NCI-H460 (cell line): ENCODE data around the gene HNF1A. TPM values are rescaled to one million over a fixed set of nuclear protein-coding genes. Genes with fewer than 3 reads are reported as not detected.

ENCODE experiments used
- DNase-seq: peaks from one replicate; pipeline ENCODE4 v3.0.0-alpha.2; 2016; ENCODE audit warnings: low read depth; ENCODE audit errors: extremely low read depth
- total RNA-seq: library from RNA; depleted of rRNA; stranded (reverse); fragments of >200 nt; shearing (Covaris generic); gene quantifications from 2 replicates; pipeline ENCODE4 v1.2.3, GENCODE V29; 2014

Gene HNF1A
- total RNA-seq, 1 experiment from 2014 or later: not detected

DNA sequence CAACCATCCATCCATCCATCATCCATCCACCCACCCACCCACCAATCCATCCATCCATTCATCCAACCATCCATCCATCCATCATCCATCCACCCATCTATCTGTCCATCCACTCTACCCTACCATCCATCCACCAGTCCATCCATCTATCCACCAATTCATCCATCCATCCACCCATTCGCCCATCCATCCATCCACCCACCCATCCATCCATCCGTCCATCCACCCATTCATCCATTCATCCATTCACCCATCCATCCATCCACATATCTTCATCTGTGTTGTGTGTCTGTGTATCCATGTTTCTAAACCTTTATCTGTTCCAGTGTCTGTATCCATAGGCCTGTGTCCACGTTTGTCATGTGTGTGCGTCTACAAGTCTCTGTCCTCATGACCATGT, 9.9 kb downstream of the HNF1A start:
- DNase-seq: no peak

DNA sequence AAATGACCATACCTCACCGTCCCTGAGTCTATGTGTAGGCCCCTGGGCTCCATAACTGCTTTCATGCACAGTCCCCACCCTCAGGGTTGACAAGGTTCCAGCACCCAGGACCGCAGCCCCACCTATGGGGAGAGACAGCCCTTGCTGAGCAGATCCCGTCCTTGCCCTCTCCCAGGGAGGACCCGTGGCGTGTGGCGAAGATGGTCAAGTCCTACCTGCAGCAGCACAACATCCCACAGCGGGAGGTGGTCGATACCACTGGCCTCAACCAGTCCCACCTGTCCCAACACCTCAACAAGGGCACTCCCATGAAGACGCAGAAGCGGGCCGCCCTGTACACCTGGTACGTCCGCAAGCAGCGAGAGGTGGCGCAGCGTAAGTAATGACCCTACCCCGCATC, 10.3 kb downstream of the HNF1A start:
- no peak for DNase-seq

DNA sequence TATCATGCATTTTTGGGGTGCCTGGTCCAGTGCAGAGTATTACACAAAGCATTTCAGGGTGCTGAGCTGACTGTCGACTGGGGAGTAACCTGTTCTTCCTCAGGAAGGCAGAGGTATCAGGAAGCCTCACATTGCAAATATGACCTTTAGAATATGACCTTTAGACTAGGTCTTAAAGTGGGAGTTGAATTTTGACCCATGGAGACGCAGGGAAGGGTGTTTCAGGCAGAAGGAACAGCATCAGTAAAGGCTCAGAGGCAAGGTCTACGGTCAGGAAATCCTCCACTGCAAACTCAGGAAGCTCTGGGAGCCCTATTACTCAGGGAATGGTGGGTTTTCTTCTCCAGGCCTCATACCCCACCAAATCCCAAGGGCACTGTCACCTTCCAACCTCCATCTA, 11.3 kb downstream of the HNF1A start:
- DNase-seq: no peak

DNA sequence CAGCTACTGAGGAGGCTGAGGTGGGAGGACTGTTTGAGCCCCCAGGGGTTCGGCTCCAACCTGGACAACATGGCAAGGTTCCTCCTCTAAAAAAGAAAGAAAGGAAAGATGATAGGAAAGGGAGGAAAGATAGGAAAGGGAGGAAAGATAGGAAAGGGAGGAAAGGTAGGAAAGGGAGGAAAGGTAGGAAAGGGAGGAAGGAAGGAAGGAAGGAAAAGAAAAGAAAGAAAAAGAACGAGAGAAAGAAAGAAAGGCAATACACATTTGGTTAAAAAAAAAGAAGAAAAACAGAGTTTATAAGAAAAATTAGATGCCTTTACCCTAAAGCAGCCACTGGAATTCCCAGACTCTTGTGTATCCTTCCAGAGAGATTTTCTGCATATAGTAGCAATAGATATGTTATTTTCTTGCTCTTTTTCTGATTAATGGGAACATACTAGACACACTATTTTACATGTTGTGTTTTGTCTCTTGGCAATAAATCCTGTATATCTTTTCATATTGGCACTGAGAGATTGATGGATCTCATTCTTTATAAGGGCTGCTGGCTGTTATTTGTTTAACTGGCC, 12.2 kb downstream of the HNF1A start:
- no peak for DNase-seq

DNA sequence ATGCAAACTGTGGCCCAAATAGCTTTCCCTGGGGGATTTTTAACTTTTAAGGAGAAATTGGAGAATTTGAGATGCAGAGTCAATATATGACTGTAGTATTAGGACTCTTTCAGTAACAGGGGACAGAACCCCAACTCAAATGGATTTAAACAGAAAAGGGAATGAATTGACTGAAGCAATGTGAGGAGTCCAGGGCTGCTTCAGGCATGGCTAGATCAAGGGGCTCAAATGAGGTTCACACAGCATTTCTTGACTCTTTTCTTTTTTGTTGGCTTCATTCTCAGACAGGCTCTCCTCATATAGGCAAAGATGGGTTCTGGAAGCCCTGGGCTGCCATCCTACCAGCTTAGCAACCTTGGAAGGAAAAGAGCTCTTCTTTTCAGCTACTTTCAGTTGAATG, 13.6 kb downstream of the HNF1A start:
- DNase-seq: no peak

DNA sequence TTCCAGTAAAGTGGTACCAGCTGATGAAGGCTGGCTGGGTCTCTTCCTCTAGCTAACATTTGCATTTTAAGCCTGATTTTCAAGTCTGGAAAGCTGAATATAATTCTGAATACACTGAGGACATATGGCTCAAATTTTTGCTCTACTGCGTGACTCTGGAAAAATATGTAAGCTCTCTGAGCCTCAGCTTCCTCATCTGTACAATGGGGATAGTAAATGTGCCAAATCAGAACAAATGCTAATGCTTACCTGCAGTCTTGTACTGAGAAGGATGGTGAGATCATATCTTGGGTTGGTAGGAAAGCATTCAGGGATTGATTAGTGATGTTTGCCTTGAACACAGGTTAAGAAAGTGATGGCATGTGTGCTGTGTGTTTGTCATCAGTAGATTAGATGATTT, 14.6 kb downstream of the HNF1A start:
- DNase-seq: no peak

DNA sequence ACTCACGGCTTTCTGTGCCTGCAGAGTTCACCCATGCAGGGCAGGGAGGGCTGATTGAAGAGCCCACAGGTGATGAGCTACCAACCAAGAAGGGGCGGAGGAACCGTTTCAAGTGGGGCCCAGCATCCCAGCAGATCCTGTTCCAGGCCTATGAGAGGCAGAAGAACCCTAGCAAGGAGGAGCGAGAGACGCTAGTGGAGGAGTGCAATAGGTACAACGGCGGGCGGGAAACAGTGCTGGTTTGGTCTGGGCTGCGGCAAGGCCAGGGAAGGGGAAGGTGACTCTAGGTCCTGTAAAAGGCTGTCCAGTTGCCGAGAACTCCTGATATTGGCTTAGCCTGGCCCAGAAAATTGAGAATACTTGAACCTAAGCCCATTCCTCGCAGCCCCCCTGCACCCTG, 15.2 kb downstream of the HNF1A start:
- no peak for DNase-seq

DNA sequence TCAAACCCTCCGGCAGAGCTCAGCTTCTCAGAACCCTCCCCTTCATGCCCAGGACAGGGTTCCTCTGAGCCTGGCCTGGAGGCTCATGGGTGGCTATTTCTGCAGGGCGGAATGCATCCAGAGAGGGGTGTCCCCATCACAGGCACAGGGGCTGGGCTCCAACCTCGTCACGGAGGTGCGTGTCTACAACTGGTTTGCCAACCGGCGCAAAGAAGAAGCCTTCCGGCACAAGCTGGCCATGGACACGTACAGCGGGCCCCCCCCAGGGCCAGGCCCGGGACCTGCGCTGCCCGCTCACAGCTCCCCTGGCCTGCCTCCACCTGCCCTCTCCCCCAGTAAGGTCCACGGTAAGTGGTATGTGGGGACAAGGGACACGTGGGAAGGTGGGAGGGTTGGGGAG, 15.7 kb downstream of the HNF1A start:
- no peak for DNase-seq

DNA sequence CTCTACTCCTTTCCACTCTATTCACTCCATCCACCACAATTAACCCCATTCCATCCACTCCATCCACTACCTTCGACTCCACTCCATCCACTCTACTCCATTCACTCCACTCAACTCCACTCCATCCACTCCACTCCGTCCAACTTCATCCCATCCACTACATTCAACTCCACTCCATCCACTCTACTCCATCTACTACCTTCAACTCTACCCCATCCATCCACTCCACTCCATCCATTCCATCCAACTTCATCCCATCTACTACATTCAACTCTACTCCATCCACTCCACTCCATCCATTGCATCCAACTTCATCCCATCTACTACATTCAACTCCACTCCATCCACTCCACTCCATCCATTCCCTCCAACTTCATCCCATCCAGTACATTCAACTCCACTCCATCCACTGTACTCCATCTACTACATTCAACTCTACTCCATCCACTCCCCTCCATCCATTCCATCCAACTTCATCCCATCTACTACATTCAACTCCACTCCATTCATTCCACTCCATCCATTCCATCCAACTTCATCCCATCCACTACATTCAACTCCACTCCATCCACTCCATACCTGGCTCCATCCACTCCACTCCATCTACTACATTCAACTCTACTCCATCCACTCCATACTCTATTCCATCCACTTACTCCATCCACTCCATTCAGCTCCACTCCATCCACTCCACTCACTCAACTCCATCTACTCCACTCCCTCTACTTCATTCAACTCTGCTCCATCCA, 16.4 kb downstream of the HNF1A start:
- DNase-seq: no peak

DNA sequence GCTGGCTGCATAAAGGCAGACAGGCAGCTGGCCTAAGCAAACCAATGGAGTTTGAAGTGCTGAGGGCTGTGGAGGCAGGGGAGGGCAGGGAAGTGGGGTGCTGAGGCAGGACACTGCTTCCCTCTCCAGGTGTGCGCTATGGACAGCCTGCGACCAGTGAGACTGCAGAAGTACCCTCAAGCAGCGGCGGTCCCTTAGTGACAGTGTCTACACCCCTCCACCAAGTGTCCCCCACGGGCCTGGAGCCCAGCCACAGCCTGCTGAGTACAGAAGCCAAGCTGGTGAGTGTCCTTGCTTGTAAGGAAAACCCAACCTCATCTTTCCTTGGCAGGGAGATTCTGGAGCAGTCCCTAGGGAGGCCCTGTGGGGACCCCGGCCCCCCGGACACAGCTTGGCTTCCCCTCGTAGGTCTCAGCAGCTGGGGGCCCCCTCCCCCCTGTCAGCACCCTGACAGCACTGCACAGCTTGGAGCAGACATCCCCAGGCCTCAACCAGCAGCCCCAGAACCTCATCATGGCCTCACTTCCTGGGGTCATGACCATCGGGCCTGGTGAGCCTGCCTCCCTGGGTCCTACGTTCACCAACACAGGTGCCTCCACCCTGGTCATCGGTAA, 17.9 kb downstream of the HNF1A start:
- DNase-seq: no peak

DNA sequence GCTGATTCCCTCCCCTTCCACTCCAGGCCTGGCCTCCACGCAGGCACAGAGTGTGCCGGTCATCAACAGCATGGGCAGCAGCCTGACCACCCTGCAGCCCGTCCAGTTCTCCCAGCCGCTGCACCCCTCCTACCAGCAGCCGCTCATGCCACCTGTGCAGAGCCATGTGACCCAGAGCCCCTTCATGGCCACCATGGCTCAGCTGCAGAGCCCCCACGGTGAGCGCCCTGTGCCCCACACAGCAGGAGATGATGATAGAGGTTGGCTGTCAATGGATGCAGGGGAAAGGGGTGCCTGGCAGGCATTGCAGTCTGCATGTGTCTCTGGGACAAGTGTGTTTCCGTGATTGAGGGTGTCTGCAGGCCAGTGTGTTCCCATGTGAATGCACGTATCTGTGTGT, 19.1 kb downstream of the HNF1A start:
- DNase-seq: no peak

DNA sequence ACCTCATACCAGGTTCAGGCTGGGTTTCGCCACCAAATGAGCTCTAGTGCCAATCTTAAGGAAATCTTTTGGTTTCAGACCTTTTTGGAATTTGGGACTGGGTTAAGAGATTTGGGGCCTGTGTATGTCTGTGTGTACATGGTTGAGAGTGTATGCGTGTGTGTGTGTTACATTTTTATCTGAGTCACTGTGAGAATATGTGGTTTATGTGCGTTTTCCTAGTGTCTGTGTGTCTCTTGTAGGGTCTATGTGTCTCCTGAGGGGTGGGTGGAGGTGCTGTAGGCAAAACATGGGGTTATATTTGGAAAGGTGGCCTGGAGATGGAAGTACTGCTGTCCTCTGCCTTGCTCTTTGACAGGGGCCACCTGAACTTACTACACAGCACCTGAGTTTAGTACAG, 20.1 kb downstream of the HNF1A start:
- DNase-seq: no peak

DNA sequence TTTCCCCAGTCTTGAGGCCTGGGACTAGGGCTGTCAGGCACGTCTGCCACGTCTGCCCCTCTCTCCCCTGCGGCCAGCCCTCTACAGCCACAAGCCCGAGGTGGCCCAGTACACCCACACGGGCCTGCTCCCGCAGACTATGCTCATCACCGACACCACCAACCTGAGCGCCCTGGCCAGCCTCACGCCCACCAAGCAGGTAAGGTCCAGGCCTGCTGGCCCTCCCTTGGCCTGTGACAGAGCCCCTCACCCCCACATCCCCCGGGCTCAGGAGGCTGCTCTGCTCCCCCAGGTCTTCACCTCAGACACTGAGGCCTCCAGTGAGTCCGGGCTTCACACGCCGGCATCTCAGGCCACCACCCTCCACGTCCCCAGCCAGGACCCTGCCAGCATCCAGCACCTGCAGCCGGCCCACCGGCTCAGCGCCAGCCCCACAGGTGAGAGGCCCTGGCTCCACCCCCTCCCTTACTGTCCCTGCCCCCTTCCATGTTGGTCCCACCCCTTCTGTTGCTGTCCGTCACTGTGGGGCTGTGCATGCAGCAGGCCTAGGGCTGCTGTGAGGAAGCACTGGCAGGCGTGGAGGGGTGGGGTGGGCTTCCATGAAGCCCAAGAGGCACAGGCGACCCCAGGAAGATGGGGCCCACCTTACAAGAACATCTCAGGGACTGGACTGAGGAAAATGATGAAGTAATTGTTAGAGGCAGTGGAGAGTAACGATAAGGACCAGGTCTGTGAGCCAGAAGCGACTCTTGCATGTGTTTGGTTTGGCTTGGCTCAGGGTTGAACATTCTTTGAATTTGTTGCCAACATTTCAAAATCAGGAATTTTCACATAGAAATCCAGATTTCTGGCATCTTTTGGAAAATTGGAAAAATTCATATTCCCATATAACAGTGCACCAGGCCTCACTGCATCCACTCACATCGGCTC, 21.1 kb downstream of the HNF1A start:
- no peak for DNase-seq

DNA sequence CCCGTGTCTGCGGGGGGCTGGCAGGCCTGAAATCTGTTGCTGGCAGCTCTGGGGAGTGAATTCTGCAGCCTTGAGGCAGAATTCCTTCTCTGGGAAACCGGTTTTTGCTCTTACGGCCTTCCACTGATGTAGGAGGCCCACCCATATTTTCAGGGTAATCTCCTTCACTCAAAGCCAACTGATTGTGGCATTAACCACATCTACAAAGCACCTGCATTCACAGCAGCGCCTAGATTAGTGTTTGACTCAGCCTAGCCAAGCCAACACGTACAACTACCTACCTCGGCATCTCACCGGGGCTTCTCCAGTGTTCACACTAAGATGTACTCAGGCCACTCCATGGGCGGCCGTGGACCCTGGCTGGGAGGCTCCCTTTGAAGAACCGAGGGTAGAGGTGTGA, 22.2 kb downstream of the HNF1A start:
- no peak for DNase-seq

DNA sequence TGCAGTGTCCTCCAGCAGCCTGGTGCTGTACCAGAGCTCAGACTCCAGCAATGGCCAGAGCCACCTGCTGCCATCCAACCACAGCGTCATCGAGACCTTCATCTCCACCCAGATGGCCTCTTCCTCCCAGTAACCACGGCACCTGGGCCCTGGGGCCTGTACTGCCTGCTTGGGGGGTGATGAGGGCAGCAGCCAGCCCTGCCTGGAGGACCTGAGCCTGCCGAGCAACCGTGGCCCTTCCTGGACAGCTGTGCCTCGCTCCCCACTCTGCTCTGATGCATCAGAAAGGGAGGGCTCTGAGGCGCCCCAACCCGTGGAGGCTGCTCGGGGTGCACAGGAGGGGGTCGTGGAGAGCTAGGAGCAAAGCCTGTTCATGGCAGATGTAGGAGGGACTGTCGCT, 22.7 kb downstream of the HNF1A start:
- DNase-seq: no peak

DNA sequence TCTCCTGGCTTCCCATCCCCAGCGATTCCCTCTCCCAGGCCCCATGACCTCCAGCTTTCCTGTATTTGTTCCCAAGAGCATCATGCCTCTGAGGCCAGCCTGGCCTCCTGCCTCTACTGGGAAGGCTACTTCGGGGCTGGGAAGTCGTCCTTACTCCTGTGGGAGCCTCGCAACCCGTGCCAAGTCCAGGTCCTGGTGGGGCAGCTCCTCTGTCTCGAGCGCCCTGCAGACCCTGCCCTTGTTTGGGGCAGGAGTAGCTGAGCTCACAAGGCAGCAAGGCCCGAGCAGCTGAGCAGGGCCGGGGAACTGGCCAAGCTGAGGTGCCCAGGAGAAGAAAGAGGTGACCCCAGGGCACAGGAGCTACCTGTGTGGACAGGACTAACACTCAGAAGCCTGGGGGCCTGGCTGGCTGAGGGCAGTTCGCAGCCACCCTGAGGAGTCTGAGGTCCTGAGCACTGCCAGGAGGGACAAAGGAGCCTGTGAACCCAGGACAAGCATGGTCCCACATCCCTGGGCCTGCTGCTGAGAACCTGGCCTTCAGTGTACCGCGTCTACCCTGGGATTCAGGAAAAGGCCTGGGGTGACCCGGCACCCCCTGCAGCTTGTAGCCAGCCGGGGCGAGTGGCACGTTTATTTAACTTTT, 23.6 kb downstream of the HNF1A start:
- no peak for DNase-seq

DNA sequence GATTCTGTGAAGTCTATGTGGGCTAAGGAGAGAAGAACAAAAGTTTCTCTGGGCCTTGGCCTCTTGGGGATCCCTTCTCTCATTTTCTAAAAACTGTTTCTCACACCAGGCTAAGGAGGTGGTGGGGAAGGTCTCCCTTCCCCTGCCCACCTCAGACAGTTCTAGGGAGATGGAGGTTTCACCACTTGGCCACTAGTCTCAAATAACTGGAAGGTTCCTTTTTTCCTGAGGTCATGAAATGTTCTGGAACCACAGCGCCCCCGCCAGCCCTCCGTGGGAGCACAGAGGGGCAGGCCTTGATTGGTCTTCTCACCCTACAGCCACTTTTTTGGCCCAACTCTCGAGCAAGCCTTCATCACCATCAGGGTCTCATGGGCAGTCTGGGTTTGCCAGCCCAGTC, 25.3 kb downstream of the HNF1A start:
- DNase-seq: no peak

DNA sequence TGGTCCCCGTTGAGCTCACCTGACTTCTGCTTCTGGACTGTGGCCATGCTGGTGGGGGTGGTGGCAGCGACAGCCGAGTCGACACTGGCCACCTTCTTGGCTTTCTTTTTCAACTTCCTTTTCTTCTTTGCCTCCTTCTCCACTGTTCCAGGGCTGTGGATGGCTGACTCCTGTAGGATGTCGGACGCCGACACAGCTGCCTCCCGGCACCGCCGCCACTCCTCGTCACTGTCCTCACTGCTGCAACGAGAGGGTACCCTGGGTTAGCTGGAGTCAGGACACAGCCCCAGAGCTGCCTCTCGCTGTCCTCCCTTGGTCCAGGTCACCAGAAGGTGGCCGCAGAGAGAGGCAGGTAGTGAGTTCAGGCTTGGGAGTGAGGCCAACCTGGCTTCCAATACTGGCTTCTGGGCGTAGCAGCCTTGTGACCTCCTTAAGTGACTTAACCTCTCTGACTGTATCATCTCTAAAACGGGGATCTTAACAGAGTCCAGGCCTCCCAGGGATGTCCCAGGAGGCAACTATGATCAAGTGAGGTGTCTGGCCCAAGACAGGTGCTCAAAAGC, 26.0 kb downstream of the HNF1A start:
- DNase-seq: no peak

DNA sequence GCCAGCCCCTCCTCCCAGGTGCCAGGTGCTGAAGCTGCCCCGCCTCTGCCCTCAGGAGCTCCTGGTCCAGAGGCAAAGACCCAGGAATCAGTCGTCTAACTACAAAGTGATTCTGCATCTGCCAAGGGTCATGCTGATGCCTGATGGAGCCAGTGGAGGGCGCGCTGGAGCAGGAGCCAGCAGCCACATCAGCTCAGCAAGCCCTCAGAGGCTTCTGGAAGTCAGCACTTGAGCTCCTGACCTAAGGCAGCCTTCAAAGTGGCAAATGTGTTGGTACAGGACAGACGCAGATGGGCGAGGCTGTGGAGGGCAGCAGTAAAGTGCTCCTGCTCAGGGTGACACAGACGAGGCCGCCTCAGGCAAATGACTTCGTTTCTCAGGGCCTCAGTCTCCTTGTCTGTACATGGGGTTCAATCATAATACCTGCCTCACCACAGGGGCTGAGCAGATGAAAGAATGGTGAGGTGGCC, 27.0 kb downstream of the HNF1A start:
- peak; percentile 50 for DNase-seq

DNA sequence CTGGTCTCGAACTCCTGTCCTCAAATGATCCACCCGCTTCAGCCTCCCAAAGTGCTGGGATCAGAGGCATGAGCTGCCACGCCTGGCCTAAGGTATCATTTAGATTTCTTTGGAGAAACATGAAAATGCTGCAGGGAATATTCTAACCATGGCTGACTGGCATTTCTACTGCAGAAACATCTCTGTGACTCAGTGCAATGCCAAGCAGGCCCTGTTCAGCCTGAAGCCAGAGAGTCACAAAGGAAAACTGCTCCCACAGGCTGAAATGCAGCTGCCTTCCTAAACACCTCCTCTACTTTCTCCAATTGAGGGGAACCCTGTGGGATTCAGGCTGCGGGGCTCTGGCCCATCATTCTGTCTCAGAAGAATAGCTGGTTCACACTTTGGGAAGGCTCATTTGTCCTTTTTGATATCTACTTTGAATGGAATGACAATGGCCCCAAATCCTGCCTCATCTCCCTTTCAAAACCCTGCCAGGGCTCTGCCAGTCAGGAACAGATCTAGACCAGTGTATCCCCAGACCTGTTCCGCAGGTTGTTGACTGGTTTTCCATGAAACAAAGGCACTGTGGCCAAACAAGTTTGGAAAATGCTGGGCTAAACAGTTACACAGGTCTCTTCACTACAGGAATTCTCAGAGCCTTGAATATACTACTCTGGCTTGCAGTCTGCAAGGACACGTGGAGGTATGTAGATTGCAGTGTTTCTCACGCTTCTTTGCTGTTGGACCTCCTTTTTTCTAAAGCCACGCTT, 30.2 kb downstream of the HNF1A start:
- no peak for DNase-seq
